HG03066 (cell line): ENCODE measurements around the gene MRNIP.

ENCODE experiments used
- ATAC-seq: cut with Tn5 transposase; IDR thresholded peaks from one replicate; pipeline ENCODE4 v1.9.1; 2021; ENCODE audit warnings: low read depth; ENCODE audit not compliant: unreplicated experiment

The MRNIP gene

DNA sequence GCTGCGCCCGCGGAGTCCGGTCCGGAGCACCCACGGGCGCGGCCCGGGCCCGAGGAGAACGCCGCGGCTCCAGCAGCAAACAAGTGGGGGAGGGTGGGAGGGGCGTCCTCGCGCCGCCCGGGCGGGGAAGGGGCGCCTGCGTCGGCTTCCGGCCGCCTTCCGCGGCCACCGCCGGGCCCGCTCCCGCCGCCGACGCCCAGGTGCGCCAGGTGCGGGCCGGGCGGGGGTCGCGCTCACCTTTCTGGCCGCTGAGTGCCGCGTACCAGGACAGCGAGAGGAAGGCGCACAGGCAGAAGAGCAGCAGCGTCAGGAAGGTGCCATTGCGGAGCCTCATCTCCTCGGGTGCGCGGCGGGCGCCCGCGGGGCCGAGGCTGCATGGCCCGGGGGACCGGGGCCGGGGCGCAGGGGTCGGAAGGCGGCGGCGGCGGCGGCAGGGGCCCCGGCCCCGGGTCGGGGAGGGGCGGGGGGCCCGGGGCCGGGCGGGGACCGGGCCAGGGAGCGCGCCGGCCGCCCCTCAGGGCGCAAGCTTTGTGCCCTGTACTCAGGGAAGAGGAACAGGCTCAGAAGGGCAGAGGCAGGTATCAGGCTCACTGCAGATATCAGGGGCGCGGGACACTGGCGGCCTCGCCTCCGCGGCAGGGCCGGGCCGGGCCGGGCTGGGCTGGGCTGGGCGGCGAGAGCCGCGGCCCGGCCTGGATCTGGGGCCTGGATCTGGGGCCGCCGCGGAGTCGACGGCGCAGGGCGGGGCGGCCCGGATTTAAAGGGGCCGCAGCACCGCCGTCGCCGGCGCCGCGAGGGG lies 52.2 kb downstream of the MRNIP start, which contains the start of gene MGAT4B:
Gene MGAT4B (minus strand): TSS at position 617 of the 799 bp plus-strand sequence. CDS start 283 bp downstream, at position 334.
- ATAC-seq: peak; percentile 54

DNA sequence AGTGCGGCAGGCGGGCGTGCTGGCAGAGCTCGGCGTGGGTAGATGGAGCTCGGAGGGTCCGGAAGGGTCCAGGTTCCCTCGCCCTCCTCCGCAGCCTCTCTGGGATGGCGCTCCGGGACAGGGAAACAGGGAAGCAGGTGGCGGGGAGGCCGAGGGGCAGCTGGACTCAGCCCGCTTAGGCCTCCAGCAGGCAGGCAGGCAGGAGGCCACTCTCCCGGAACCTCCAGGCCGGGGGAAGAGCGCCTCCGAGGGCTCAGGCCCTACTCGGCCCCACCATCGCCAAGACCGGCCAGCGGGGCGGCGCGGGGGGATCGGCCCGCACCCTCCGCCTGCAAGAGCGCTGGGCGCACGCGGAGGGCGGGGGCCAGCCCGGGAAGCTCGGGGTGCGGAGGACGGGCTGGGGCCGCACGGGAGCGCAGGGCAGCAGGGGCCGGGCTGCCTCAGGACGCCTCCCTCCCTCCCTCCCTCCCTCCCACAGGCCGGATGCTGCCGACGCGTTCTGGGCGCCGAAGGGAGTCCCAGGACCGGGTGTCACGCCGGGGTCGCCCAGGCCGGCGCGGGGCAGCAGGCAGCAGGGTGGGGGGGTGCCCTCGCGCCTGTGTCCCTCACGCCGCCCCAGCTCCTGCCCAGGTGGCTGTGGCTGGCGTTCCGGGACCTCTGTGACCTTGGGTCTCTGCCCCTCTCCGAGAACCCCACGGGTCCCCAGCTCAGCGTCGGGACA lies 52.9 kb downstream of the MRNIP start:
- ATAC-seq: peak; percentile 32

DNA sequence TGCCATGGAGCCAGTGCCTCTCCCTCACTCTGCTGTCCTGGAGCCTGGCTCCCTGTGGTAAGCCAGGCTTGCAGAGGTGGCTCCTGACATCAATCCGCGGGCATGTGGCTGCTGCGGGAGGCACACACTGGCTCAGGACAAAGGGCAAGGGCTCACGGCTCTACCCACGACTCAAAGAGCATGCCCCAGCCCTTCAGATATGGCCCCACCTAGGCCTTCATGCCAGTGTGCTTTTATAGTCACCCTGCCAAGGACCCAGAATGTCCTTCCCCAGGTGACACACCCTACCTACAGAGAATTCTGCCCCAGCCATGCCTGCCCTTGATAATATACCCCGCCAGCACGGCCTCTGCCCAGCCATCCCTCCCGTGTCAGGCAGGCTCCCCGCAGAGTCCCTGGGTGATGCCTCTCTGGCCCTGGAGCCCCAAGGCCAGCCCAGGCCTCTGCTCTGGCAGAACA lies 53.5 kb downstream of the MRNIP start:
- ATAC-seq: no peak

DNA sequence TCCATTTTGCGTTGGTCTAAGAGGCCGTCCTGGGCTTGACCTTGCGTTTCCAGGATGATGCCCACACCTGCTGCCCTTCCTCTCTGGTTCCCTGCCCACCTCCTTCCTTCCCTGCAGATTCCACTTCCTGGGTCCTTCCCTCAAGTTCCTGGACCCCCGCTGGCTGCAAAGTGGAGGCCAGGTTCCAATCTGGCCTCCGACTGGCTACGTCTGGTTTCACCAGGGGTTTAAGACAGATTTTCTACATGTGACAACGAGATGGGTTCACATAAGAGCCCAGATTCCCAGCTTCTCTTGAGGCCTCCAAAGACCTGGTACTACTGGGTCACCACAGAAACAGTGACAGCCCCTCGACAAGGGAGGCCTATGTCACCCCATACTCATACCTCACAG lies 54.1 kb downstream of the MRNIP start:
- ATAC-seq: no peak

- no peak for ATAC-seq
Measured at GRCh38 chr5:179803651-179804554, 54.7 kb downstream of the MRNIP start.

GRCh38 chr5:179802950-179803562 lies 55.6 kb downstream of the MRNIP start:
- ATAC-seq: no peak

DNA sequence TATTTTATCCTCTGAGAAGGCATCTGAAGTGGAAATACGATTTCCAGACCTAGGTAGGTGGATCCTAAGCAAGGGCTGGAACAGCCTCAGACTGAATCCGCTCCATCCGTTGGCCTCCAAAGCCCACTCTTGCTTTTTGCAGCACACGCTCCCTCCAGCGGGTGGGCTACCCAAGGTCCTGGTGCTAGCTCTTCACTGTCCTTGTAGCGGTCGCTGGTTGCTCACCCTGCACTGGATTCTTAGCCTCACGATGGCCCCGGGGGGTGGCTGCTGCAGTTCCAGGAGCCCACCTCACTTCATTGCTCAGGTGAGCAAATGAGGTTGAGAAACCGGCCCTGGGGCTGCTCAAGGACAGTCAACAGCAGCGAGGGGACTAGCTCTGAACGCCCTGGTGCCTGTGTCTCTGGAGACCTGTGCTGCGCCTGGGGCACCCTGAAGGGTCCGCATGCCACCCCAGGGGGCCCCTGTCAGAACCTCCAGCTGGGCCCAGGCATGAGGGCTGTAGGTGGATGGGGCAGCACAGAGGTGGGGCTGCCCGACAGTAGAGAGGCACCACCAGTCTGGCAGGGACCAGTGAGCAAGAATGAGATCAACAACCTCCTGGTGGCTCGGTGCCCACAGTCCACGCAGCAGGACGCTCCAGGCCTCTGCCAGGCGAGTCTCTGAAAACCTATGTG lies 56.3 kb downstream of the MRNIP start:
- no peak for ATAC-seq

DNA sequence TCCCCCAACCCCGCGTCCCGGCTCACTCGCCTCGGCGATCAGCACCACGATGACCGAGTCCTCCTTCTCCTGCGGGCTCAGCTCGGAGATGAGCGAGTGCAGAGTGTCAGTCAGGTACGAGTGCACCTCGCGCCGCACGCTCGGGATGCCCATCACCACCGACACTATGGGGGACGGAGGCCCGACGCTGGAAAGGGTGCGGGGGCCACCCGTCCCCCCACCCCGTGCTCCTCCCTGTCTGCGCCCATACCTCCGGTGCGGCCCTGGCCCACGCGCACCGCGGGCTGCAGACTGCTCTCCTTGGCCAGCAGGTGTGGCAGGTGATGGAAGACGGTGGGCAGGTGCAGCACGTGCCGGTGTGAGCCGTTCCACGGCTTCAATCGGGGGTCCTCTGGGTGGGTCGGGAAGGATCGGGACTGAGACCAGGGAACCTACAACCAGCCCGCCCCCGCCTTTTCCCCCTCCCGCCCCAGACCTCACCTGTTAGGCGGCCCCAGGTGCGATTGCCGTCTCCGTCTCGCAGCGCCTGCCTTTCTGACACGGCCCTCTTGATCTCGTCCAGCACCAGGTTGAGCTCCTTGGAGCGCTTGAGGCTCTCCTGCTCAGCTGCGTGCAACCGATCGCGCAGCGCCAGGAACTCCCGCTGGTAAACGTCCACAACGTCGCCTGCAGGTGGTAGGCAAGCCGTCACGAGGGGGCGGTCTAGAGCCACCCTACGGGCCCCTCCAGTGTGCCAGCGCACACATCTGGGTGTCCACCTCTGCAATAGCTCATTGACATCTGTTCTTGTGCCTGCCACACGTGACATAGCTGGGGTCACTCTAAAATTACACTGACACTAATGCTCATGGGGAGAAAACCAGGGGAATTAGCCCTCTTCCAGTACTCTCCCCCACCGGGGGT lies 57.1 kb downstream of the MRNIP start:
- ATAC-seq: peak; percentile 36

DNA sequence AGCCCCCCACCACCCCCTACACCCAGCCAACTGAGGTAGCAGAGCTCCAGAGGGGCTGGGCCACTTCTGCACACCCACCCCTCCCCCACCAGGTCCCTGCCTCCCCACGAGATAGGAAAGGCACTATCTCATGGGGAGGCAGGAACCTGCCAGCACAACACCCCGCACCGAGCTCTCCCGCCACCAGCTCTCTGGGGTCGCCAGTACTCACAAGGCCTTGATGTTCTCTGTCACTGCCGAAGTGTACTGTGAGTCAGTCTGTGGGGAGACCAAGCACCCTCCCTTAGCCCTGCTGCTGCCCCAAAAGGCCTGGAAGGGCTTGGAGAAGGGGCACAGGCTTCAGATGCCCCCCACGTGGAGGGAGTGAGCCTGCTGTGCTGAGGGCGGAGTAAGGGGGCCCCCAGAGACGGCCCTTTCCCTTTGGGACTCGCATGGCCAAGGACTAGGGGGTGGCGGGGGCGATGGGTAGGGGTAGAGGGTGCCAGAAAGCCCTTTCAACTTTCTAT lies 57.9 kb downstream of the MRNIP start:
- ATAC-seq: no peak

DNA sequence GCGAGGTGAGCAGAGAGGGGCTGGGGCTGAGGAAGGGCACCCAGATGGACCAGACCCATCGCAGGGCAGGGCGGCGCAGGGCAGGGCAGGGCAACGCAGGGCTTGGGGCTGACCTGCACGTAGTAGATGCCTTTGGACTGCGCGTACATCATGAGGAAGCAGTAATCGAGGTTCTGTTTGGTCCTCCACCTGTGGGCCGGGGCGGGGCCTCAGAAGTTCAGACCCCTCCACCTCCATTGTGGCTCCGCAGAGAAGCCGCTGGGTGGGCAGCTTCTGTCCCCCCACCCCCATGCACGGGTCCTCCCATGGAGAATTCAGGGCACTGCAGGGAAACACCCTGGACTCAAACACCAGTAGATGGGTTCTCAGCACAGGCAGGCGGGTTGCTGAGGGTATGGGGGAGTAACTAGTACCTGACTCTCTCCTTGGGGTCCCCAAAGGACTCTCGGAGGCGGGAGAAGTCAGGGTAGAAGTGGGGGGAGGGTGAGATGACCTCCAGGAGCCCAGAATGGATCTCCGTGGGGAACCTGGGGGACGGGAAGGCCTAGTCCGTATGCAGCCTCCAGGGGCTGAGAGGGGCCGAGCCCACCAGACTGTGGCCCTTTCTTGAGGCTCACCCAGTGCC lies 58.4 kb downstream of the MRNIP start:
- no peak for ATAC-seq

- no peak for ATAC-seq
Measured at GRCh38 chr5:179799644-179799973, 59.0 kb downstream of the MRNIP start.

DNA sequence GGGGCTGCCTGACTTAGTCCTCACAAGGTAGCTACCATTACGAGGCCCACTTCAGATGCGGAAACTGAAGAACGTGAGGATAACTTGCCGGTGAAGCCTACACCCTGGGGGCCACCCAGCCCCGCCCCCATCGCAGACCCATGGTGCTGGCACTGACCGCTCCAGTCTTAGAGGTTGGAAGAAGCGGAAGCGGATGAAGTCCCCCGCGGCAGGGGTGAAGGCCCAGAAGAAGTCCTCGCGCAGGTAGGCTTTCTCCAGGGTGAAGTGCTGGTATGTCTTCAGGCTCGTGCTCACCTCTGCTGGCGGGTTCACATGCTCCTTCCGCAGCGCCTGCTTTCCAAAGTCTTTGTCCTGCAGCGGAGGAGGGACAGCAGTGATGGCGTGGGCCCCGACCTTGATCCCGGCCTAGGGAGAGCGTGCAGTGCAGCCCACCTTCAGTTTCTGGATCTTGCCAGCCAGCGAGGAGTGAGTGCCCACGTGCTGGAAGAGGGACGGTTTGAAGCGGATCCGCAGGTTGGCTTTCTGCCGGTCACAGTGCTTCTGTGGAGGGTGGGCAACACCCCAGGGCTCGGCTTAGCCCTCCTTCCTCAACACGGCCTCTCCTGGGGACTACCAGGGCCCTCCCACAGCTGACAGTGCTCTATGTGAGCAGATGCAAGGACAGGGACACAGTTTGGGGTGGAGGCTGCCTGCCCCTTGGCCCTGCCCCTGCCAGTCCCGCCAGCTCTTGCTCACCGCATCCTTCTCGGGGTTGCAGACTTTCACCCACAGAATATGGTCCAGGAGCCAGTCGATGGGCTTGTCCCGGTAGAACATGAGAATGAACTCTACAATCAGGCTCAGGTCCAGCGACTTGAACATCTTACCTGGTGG lies 59.6 kb downstream of the MRNIP start:
- ATAC-seq: no peak

DNA sequence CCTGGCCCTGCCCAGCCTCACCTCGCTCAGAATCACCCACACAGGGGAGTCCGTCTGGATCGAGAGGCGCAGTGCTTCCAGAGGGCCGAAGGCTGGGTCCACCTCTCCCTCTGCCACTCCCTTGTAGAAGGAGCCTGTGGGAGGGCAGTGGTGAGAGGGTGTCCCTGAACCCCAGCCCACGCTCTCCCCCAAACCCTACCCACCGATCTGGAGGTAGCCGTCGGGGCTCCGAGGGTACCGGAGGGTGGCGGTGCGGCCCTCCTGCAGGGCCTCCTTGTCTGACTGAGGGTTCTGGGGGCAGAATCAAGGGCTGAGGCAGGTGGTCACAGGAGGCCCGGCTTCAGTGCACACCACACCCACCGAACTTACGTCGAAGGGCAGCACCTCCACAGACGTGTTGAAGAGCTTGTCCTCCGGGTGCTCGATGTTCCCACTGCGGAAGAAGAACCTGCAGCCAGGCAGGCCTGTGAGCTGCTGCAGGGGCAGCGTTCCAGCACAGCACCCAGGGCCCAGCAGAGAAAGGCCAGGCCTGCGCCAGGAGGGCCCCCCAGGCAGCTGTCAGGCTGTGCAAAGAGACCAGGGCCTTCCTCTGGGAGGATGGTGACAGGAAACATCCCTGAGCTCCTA lies 60.4 kb downstream of the MRNIP start:
- no peak for ATAC-seq

DNA sequence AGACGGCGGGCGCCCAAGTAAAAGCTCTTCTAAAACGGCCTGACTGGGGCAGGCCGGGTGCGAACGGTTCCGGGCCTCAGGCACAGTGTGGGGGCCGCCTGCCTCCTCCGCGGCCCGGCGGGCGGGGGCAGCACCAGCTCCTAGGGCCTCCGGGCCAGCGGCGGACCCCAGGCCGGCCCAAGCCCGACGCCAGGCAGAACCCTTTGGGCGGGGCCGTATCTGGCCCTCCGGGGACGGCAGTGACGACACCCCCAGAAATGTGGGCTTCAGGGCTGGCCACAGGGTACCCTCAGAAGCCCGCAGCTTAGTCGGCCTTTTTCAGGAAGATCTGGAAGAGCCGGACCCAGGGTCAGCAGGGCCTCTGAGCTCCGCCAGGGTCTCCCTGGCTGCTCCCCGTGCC lies 60.9 kb downstream of the MRNIP start:
- ATAC-seq: no peak

GRCh38 chr5:179796877-179797608 lies 61.6 kb downstream of the MRNIP start:
- ATAC-seq: no peak
